HCT116 (cell line): Measurements from ENCODE around the gene RAD52. TPM values are rescaled to one million over a fixed set of nuclear protein-coding genes. Genes with fewer than 3 reads are reported as not detected.

Source experiments
- ATAC-seq: fragments of 200-7000 bp; cut with Tn5 transposase; 2 replicates; pipeline ENCODE4 v1.9.1; 2020; ENCODE audit warnings: mild to moderate bottlenecking, moderate library complexity
- BruUV-seq: library from RNA; stranded (reverse); fragments of 400-500 nt; replicated peaks from 2 replicates; lab custom pipeline; 2021; lab: Mats Ljungman, UMichigan
- CTCF ChIA-PET: fragments of 300-600 bp; sonication (Branson Sonifier 250); formaldehyde crosslinking; loops from one replicate; lab custom pipeline; 2021; ENCODE audit warnings: antibody characterized with exemption; lab: Charles Lee
- POLR2A ChIA-PET: fragments of 300-600, 350-600 bp; sonication (Branson Sonifier 250); formaldehyde crosslinking; loops from one replicate; lab custom pipeline; 2021; ENCODE audit warnings: antibody characterized with exemption; lab: Charles Lee
- RAD21 ChIA-PET, 2 experiments: fragments of 300-600 bp; sonication (Branson Sonifier 250); formaldehyde crosslinking; loops; one replicate each; lab custom pipeline; 2023; ENCODE audit warnings: low total read pairs in 2 of 2; ENCODE audit not compliant: uncharacterized antibody in 2 of 2, unreplicated experiment in 2 of 2, low non-redundant PET in 1 of 2; lab: Charles Lee
- DNase-seq: peaks from one replicate; pipeline ENCODE4 v3.0.0-alpha.2; 2010; ENCODE audit warnings: low read depth, low spot score
- H2AFZ ChIP-seq: fragments of 200-600 bp; shearing (Covaris generic), sonication (generic); 2 replicates; pipeline ENCODE4 v1.6.1; 2017; ENCODE audit warnings: low read depth, mixed run types, mixed read lengths, antibody characterized with exemption, low read length; ENCODE audit not compliant: poor library complexity, severe bottlenecking
- H3K27ac ChIP-seq: 2 replicates; pipeline ENCODE4 v1.5.1; 2012; ENCODE audit warnings: low read depth, low read length
- H3K27me3 ChIP-seq: fragments of 200-600 bp; sonication (generic); 2 replicates; pipeline ENCODE4 v1.6.1; 2016; ENCODE audit warnings: mixed run types, low read length, mixed read lengths; ENCODE audit not compliant: insufficient read depth
- H3K36me3 ChIP-seq, 2 experiments: fragments of 200-500 bp in 1 of 2; fragments of 200-600 bp in 1 of 2; sonication (Bioruptor generic) in 1 of 2; sonication (generic) in 1 of 2; 2 replicates each; pipeline versions ENCODE4 v1.5.1 to v1.6.1; 2014 to 2016; ENCODE audit warnings: low read length in 2 of 2, inconsistent platforms in 1 of 2, mixed read lengths in 1 of 2, mixed run types in 1 of 2; ENCODE audit not compliant: insufficient read depth in 2 of 2, control insufficient read depth in 1 of 2
- H3K4me1 ChIP-seq, 2 experiments: fragments of 200-600 bp in 1 of 2; sonication (generic) in 1 of 2; 2 replicates each; pipeline versions ENCODE4 v1.5.1 to v1.6.1; 2012 to 2017; ENCODE audit warnings: low read length in 2 of 2, inconsistent platforms in 1 of 2, mild to moderate bottlenecking in 1 of 2, mixed read lengths in 1 of 2, mixed run types in 1 of 2, moderate library complexity in 1 of 2; ENCODE audit not compliant: insufficient read depth in 2 of 2, control insufficient read depth in 1 of 2
- H3K4me2 ChIP-seq: fragments of 200-600 bp; sonication (generic); 2 replicates; pipeline ENCODE4 v1.6.1; 2017; ENCODE audit warnings: mixed run types, low read length, mixed read lengths
- H3K4me3 ChIP-seq, 2 experiments: fragments of 200-600 bp in 1 of 2; sonication (generic) in 1 of 2; replicated peaks in 1 of 2; 2 replicates each; pipeline ENCODE4 v1.5.1; 2011 to 2016; ENCODE audit warnings: low read length in 2 of 2, control low read depth in 1 of 2, low read depth in 1 of 2, mild to moderate bottlenecking in 1 of 2, mixed read lengths in 1 of 2, mixed run types in 1 of 2
- H3K79me2 ChIP-seq: fragments of 200-600 bp; sonication (generic); 2 replicates; pipeline ENCODE4 v1.6.1; 2017; ENCODE audit warnings: mild to moderate bottlenecking, mixed run types, low read length, moderate library complexity, mixed read lengths; ENCODE audit not compliant: insufficient read depth
- H3K9ac ChIP-seq: fragments of 200-600 bp; sonication (generic); 2 replicates; pipeline ENCODE4 v1.6.1; 2016; ENCODE audit warnings: low read length, mixed read lengths
- H3K9me2 ChIP-seq: fragments of 200-600 bp; sonication (generic), shearing (Covaris generic); 2 replicates; pipeline ENCODE4 v1.6.1; 2017; ENCODE audit warnings: mixed run types, mild to moderate bottlenecking, moderate library complexity; ENCODE audit not compliant: insufficient read depth
- H3K9me3 ChIP-seq, 2 experiments: fragments of 200-500 bp in 1 of 2; fragments of 200-600 bp in 1 of 2; sonication (Bioruptor generic) in 1 of 2; sonication (generic) in 1 of 2; 2 replicates each; pipeline ENCODE4 v1.6.1; 2014 to 2017; ENCODE audit warnings: low read length in 2 of 2, mixed read lengths in 2 of 2, inconsistent platforms in 1 of 2, low read depth in 1 of 2, mild to moderate bottlenecking in 1 of 2, mixed run types in 1 of 2, moderate library complexity in 1 of 2; ENCODE audit not compliant: control insufficient read depth in 1 of 2, insufficient read depth in 1 of 2
- H4K20me1 ChIP-seq: fragments of 200-600 bp; sonication (generic), shearing (Covaris generic); 2 replicates; pipeline ENCODE4 v1.6.1; 2017; ENCODE audit warnings: mixed run types, mild to moderate bottlenecking, moderate library complexity; ENCODE audit not compliant: insufficient read depth
- ATF3 ChIP-seq: IDR thresholded peaks from 2 replicates; pipeline ENCODE4 v1.6.1; 2012
- JUND ChIP-seq: IDR thresholded peaks from 2 replicates; pipeline ENCODE4 v1.6.1; 2012
- MAX ChIP-seq: IDR thresholded peaks from 2 replicates; pipeline ENCODE4 v1.6.1; 2012
- POLR2A ChIP-seq: IDR thresholded peaks from 2 replicates; pipeline ENCODE4 v1.7.0; 2011; ENCODE audit warnings: borderline replicate concordance; ENCODE audit not compliant: insufficient read depth, insufficient read length; ENCODE audit errors: extremely low read depth
- POLR2AphosphoS5 ChIP-seq: IDR thresholded peaks from 2 replicates; pipeline ENCODE4 v1.6.1; 2011; ENCODE audit warnings: mild to moderate bottlenecking, low read depth, low read length, moderate library complexity
- RAD21 ChIP-seq: IDR thresholded peaks from 2 replicates; pipeline ENCODE4 v1.6.1; 2012; ENCODE audit warnings: low read depth, mild to moderate bottlenecking
- SIN3A ChIP-seq: IDR thresholded peaks from 2 replicates; pipeline ENCODE4 v1.6.1; 2012; ENCODE audit warnings: low read depth
- SP1 ChIP-seq: IDR thresholded peaks from 2 replicates; pipeline ENCODE4 v1.6.1; 2012; ENCODE audit warnings: low read depth
- YY1 ChIP-seq: IDR thresholded peaks from 2 replicates; pipeline ENCODE4 v1.6.1; 2011; ENCODE audit warnings: low read length, low read depth, moderate library complexity, mild to moderate bottlenecking; ENCODE audit not compliant: insufficient replicate concordance; ENCODE audit errors: extremely low read depth
- ZFX ChIP-seq: fragments of 450-650 bp; IDR thresholded peaks from 2 replicates; pipeline ENCODE4 v1.6.1; 2017
- intact Hi-C: fragments of 100-400 bp; cut with micrococcal nuclease; formaldehyde crosslinking; loops from 2 replicates; pipeline ENCODE4 v1.10.0; 2022
- total RNA-seq: library from RNA; stranded (reverse); gene quantifications from one replicate; pipeline ENCODE4 v1.2.1, GENCODE V29; 2021; ENCODE audit not compliant: unreplicated experiment

RAD52 gene
- total RNA-seq, 1 experiment from 2014 or later: 24.4 TPM

GRCh38 chr12:990661-991349 lies 41.3 kb upstream of the RAD52 start, which contains the start of gene ERC1:
TSS of gene ERC1 (plus strand) at chr12:991223. CDS start at chr12:1027904, 36,681 bp downstream.
- intact Hi-C loops: no loop called here
- peak; percentile 77 for DNase-seq
- Histone ChIP-seq H3K9me2 (no peaks in the 10 kb centered on the region), H3K27ac (peak within 1 kb of the TSS; percentile 95), H4K20me1 (no peaks in the 10 kb centered on the region), H3K4me1 (peaks cover 8 to 33% of the 10 kb centered on the region in 2 experiments), H3K9me3 (no peaks in the 10 kb centered on the region), H3K4me3 (peak within 1 kb of the TSS; percentile 69 to 76), H3K27me3 (no peaks in the 10 kb centered on the region), H3K9ac (peak within 1 kb of the TSS; percentile 80), H2AFZ (peak within 1 kb of the TSS; percentile 4), H3K79me2 (peaks cover 42% of the 10 kb centered on the region), H3K4me2 (peak within 1 kb of the TSS; percentile 82), H3K36me3 (no peaks in the 10 kb centered on the region)
- ATAC-seq: peak; percentile 91
- ChIA-PET CTCF (interaction anchor here (1.1 to 1.5 kb wide), 2 partner anchors 41 to 102 kb away, joined by 4 to 5 read pairs; partner anchors contain the start of gene RAD52), RAD21 (interaction anchor here in 1 of 2 experiments (0.7 kb wide), 1 partner anchor 421 kb away, joined by 9 read pairs; no protein-coding TSS in a partner anchor), POLR2A (interaction anchor here (0.6 to 1.0 kb wide), 4 partner anchors 21 to 170 kb away, joined by 3 to 4 read pairs (median 3); partner anchors contain the start of gene RAD52)
- no TSS peak for BruUV-seq
- TF ChIP-seq POLR2AphosphoS5 (peak; percentile 83), ZFX (peak; percentile 23; the same call in 1 of the 2 replicates), MAX (peak; percentile 73), RAD21 (peak; percentile 9; the same call in 1 of the 2 replicates), SIN3A (peak; percentile 63; the same call in 1 of the 2 replicates), SP1 (peak; percentile 22), YY1 (peak; percentile 10), JUND (no peak), POLR2A (peak; percentile 64), ATF3 (no peak)
